Activated CD8-positive, alpha-beta memory T cell treated with anti-CD3 and anti-CD28 coated beads for 24 hours (primary cell): ENCODE results near the gene EYA2.
"Not testable (repeated sequence)": the region's sequence is repeated elsewhere in the genome, so short reads cannot be mapped to it uniquely, and the experiment has no call there.

ENCODE experiments used
- DNase-seq: peaks from one replicate; pipeline ENCODE4 v3.0.0-alpha.2; 2020

The EYA2 gene

DNA sequence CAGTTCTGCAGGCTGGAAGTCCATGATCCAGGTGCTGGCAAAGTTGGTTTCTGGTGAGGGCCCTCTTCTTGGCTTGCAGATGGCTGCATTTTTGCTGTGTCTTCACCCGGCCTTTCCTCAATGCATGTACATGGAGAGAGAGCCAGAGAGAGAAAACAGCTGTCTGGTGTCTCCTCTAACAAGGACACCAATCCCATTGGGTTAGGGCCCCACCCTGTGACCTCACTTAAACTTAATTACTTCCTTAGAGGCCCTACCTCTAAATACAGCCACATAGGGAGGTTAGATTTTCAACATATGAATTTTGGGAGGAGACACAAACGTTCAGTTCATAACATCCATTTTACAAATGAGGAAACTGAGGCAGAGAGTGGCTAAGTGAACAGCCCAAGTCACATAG lies 259.4 kb downstream of the EYA2 start:
- no peak for DNase-seq

DNA sequence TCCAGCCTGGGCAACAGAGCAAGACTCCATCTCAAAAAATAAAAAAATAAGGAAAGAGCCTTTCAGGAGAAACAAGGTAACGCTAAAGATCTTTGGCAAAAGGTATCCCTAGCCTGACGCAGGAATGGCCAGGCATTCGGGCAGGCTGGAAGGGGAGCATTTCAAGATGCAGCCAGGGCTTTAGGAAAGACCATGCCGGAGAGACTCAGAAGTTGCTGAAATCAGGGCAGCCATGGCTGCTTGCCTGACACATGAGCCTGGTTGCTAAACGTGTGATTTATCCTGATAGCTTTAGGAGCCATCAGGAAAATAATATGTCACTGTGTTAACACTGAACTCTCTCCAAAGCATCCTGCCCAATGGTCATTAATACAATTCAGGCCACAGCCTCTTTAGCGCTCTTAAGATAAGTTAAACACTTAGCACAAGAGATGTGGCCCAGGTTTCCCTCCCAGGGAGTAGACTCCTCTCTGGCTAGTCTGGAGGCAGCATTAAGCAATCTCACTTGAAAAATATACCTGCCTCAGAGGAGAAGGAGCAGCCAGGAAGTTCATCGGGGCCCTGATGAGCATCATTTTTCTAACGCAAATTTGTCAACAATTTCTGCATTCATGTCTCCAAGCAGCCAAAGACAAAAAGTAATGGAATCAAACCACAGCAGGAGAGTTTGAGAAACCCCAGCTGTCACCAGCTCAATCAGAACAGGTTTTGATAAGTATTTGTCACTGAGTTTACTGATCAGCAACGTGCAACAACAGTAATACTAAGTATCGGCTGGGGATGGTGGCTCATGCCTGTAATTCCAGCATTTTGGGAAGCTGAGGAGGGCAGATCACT lies 261.9 kb downstream of the EYA2 start:
- DNase-seq, result no peak

DNA sequence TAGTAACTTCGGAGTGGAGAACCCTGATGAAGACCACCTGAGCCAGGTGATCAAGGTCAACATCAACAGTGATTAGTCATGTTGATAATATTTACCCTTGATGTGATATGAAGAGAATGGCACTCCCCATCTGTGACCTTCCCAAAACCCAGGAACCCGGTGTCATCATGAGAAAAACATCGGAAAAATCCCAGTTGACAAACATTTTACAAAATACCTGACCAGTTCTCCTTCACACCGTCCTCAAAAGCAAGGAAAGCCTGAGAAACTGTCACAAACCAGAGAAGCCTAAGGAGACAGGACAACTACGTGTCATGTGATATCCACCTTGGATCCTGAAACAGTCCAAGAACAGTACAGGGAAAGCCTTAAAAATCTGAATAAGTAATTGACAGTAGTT lies 264.5 kb downstream of the EYA2 start:
- DNase-seq, result no peak

GRCh38 chr20:47160240-47160639 lies 265.6 kb downstream of the EYA2 start:
- DNase-seq, result no peak

DNA sequence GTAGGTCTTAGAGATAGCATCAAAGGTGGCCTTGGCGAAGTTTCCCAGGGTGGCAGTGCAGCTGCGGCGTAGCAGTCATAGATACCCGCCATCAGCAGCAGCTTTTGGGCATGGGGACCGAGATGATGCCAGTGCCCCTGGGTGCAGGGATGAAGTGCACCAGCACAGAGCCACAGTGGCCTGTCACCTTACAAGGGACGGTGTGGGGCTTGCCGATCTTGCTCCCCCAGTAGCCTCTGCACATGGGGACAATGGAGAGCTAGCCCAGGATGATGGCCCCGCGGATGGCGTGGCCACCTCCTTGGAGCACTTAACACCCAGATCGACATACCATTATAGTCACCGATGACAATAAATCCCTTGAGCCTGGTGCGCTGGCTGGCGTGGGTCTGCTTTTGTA lies 266.3 kb downstream of the EYA2 start:
- no peak for DNase-seq

DNA sequence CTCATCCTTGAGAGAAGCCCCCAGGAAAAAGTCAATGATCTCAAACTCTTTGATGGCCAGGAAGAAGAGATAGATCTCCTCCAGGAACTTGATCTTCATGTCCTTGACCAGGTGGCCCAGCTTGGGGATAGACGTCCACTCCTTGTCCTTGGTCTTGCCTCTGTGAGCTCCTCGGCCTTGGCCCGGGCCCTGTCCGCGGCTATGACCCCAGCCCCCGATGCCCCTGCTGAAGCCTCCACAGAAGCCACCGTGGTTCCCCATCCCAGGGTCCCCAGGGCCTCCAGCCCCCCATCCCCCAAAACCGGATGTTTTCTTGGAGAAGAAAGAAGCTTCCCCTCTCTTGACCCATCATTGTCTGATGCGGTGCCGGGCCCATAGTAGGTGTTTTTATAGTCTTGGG lies 266.8 kb downstream of the EYA2 start:
- DNase-seq, result no peak

- no peak for DNase-seq
Measured at GRCh38 chr20:47164140-47164539, 269.5 kb downstream of the EYA2 start.

- DNase-seq, result no peak
Measured at GRCh38 chr20:47165376-47165865, 270.8 kb downstream of the EYA2 start.

DNA sequence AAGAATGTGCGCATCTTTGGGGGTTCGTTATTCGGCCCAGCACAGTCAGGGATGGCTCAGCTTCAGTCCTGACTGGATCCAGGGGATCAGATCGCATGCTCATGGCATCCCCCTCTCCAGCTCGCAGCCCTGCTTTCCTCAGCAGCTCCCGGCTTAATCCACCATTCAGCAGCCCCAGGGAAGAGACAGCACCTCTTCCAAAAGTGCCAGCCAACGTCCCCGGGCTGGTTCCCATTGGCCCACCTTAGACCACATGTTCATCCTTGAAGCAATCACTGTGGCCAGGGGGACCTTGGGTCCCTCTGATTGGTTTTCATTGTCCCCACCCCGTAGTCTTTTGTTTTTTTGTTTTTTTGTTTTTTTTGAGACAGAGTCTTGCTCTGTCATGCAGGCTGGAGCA lies 273.2 kb downstream of the EYA2 start:
- DNase-seq, result no peak

DNA sequence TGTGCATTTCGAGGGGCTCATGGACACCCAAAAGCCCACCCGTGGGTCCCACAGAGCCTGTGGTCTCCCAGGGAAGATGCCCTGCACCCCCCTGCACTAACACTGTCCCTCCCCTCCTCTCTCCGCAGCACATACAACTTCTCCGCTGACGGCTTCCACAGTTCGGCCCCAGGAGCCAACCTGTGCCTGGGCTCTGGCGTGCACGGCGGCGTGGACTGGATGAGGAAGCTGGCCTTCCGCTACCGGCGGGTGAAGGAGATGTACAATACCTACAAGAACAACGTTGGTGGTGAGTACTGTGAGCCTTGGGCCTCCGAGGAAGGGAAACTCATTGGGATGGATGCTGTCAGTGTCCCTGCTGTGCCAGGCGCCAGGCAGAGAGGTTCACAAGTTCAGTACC lies 277.9 kb downstream of the EYA2 start:
- no peak for DNase-seq

GRCh38 chr20:47173596-47174216 lies 279.1 kb downstream of the EYA2 start:
- DNase-seq, result no peak

- DNase-seq, result no peak
Measured at GRCh38 chr20:47174456-47175243, 280.0 kb downstream of the EYA2 start.

GRCh38 chr20:47175493-47175892 lies 280.9 kb downstream of the EYA2 start:
- DNase-seq, result no peak

- DNase-seq, result not testable (repeated sequence)
Measured at GRCh38 chr20:47176217-47176616, 281.6 kb downstream of the EYA2 start.

DNA sequence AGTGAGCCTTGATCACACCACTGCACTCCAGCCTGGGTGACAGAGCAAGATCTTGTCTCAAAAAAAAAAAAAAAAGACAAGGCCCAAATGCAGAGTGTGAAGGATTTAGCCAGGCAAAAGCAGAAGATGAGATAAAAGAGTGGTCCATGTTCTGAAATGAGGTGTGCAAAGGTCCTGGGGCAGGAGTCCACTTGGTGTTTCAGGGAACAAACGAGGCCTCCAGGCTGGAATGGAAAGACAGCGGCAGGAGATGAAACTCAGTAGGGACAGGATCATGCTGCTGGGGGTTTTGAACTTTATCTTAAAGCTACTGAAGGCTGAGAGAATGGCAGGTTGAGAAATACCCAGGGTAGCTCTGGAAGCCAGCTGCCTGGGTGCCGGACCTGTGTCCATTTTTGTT lies 283.6 kb downstream of the EYA2 start:
- no peak for DNase-seq

GRCh38 chr20:47178851-47179250 lies 284.2 kb downstream of the EYA2 start:
- no peak for DNase-seq

DNA sequence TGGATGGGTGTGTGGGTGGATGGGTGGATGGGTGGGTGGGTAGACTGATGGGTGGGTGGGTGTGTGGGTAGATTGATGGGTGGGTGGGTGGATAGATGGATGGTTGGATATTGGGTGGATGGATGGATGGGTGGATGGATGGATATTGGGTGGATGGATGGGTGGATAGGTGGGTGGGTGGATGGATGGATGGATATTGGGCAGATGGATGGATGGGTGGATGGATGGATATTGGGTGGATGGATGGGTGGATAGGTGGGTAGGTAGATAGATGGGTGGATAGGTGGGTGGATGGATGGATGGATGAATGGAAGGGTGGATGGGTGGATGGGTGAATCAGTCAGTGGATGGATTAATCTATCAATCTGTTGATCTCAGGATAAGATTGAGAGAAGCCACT lies 284.6 kb downstream of the EYA2 start:
- DNase-seq, result no peak

- DNase-seq, result no peak
Measured at GRCh38 chr20:47181056-47181862, 286.6 kb downstream of the EYA2 start.

DNA sequence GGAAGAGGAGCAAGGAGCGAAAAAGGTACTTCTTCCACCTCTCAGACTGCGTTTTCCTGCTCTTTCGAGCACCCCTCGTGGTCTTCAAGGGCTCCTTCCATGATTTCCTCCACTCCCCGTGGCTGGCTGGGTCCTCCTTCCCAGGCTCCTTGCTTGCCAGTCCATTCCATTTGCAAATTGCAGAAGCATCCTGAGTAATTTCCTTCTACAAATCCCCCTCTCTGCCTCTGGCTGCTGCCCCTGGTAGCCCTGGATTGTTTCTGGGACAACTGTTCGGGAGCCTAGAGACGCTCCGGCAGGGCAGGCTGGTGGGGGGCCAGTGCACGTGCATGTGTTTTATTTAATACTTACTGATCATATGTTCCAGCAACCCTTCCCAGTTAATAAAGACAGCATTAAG lies 288.7 kb downstream of the EYA2 start:
- DNase-seq, result no peak

GRCh38 chr20:47187450-47188195 lies 293.0 kb downstream of the EYA2 start:
- no peak for DNase-seq

- DNase-seq, result no peak
Measured at GRCh38 chr20:47188540-47188939, 293.9 kb downstream of the EYA2 start.

DNA sequence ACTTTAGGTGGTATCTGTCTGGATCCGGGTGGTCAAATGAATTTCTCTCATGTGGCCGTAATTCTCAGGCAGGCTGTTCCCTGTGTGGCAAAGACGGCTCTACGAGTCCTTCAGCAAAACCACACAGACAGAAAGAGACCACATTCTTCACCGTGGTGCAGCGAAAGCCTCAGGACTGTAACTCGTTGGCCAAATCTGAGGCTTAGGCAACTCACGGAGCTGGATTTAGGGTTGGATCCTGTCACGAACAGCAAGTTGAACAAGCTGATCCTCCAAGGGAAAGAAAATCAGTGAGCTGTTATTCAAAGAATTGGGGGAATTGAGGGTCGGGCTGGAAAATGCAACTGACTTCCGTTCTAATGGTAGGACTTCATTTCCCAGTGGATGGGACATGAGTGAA lies 294.4 kb downstream of the EYA2 start:
- no peak for DNase-seq
